ENCODE results near the gene TMEM41A. TPM values are rescaled to one million over a fixed set of nuclear protein-coding genes. Genes with fewer than 3 reads are reported as not detected.

Gene TMEM41A
- polyA plus RNA-seq, 1 donor from 2014 or later, result 12.9 TPM

DNA sequence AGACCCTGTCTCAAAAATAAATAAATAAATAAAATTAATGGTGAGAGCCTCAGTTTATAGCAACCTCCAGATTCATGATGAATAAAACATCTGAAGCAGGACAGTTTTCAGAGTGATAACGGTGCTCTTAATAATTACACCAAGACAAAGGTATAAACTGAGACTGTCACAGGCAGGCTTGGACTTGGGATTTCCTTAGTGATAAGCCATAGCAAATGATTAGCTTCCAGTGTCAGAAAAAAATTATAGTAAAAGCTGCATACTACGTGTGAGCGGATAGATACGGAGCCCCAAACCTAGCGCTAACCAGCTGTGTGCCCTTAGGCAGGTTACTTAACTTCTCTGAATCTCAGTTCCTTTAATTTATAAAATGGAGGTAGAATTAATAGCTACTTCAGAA, 32.0 kb upstream of the TMEM41A start:
- H3K36me3 ChIP-seq (ENCODE audit: insufficient read depth, low read length), result no peaks in the 10 kb centered on the region
- H4K20me1 ChIP-seq (ENCODE audit: insufficient read depth), result no peaks in the 10 kb centered on the region
- no peak overlapping the region for H2AFZ ChIP-seq (ENCODE audit: low read depth, low read length)
- TF ChIP-seq EP300 (conservative IDR thresholded peaks at IDR 0.05; ENCODE audit: poor library complexity, severe bottlenecking) (no peak), POLR2AphosphoS5 (IDR thresholded peaks at IDR 0.05) (no peak), RAD21 (conservative IDR thresholded peaks at IDR 0.05) (no peak), MXI1 (conservative IDR thresholded peaks at IDR 0.05; ENCODE audit: poor library complexity, severe bottlenecking) (no peak), SMC3 (conservative IDR thresholded peaks at IDR 0.05; ENCODE audit: poor library complexity) (no peak), TAF1 (IDR thresholded peaks at IDR 0.05; ENCODE audit: low read depth) (no peak), EZH2 (IDR thresholded peaks at IDR 0.05; ENCODE audit: borderline replicate concordance, insufficient read depth, low read length, poor library complexity, severe bottlenecking) (no peak)
- TF ChIP-seq, protein P1, sequence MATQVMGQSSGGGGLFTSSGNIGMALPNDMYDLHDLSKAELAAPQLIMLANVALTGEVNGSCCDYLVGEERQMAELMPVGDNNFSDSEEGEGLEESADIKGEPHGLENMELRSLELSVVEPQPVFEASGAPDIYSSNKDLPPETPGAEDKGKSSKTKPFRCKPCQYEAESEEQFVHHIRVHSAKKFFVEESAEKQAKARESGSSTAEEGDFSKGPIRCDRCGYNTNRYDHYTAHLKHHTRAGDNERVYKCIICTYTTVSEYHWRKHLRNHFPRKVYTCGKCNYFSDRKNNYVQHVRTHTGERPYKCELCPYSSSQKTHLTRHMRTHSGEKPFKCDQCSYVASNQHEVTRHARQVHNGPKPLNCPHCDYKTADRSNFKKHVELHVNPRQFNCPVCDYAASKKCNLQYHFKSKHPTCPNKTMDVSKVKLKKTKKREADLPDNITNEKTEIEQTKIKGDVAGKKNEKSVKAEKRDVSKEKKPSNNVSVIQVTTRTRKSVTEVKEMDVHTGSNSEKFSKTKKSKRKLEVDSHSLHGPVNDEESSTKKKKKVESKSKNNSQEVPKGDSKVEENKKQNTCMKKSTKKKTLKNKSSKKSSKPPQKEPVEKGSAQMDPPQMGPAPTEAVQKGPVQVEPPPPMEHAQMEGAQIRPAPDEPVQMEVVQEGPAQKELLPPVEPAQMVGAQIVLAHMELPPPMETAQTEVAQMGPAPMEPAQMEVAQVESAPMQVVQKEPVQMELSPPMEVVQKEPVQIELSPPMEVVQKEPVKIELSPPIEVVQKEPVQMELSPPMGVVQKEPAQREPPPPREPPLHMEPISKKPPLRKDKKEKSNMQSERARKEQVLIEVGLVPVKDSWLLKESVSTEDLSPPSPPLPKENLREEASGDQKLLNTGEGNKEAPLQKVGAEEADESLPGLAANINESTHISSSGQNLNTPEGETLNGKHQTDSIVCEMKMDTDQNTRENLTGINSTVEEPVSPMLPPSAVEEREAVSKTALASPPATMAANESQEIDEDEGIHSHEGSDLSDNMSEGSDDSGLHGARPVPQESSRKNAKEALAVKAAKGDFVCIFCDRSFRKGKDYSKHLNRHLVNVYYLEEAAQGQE (IDR thresholded peaks at IDR 0.05; ENCODE audit: borderline replicate concordance), result no peak
- TF ChIP-seq, protein P2, sequence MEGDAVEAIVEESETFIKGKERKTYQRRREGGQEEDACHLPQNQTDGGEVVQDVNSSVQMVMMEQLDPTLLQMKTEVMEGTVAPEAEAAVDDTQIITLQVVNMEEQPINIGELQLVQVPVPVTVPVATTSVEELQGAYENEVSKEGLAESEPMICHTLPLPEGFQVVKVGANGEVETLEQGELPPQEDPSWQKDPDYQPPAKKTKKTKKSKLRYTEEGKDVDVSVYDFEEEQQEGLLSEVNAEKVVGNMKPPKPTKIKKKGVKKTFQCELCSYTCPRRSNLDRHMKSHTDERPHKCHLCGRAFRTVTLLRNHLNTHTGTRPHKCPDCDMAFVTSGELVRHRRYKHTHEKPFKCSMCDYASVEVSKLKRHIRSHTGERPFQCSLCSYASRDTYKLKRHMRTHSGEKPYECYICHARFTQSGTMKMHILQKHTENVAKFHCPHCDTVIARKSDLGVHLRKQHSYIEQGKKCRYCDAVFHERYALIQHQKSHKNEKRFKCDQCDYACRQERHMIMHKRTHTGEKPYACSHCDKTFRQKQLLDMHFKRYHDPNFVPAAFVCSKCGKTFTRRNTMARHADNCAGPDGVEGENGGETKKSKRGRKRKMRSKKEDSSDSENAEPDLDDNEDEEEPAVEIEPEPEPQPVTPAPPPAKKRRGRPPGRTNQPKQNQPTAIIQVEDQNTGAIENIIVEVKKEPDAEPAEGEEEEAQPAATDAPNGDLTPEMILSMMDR (IDR thresholded peaks at IDR 0.05; ENCODE audit: poor library complexity, severe bottlenecking), result no peak
- H3K4me3 ChIP-seq (ENCODE audit: low read length), result no peak overlapping the region
- no peaks in the 10 kb centered on the region for H3K9me2 ChIP-seq (ENCODE audit: insufficient read depth, low read length)
- no peak overlapping the region for H3K27ac ChIP-seq (ENCODE audit: low read length)
- no peaks in the 10 kb centered on the region for H3K79me2 ChIP-seq (replicated peaks; ENCODE audit: insufficient read depth, low read length)
- H3K4me2 ChIP-seq (ENCODE audit: low read length), result no peak overlapping the region
- no peaks in the 10 kb centered on the region for H3K27me3 ChIP-seq (ENCODE audit: insufficient read depth, low read depth, low read length)
- no peaks in the 10 kb centered on the region for H3F3A ChIP-seq (ENCODE audit: insufficient read depth, low read length, poor library complexity, severe bottlenecking)
- H3K9ac ChIP-seq (ENCODE audit: low read length), result no peak overlapping the region
- no peaks in the 10 kb centered on the region for H3K9me3 ChIP-seq (ENCODE audit: low read length)

DNA sequence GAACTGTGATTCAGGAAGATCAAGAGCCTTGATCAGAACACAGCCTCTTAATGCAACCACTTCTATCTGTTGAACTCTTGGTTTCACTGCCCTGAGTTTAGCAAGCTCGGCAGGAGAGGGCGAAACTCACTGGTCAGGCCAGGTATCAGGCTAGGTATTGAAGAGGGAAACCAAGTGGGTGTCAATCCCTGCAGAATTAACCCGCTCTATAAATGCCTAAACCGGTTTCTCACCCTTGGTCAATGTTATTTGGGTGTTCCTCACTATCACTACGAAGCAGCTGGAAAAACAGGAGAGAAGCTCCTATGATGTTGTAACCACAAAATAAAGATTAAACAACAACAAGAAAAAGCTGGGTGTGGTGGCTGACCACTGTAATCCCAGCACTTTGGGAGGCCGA, 29.7 kb upstream of the TMEM41A start:
- TF ChIP-seq, protein P2 (IDR thresholded peaks at IDR 0.05; ENCODE audit: poor library complexity, severe bottlenecking), result no peak
- TF ChIP-seq POLR2AphosphoS5 (IDR thresholded peaks at IDR 0.05) (no peak), SMC3 (conservative IDR thresholded peaks at IDR 0.05; ENCODE audit: poor library complexity) (no peak)
- TF ChIP-seq, protein P1 (IDR thresholded peaks at IDR 0.05; ENCODE audit: borderline replicate concordance), result no peak

More for the DNA sequence above, 29.7 kb upstream of the TMEM41A start:
- no peaks in the 10 kb centered on the region for H3K9me2 ChIP-seq (ENCODE audit: insufficient read depth, low read length)
- no peaks in the 10 kb centered on the region for H3F3A ChIP-seq (ENCODE audit: insufficient read depth, low read length, poor library complexity, severe bottlenecking)
- no peaks in the 10 kb centered on the region for H3K36me3 ChIP-seq (ENCODE audit: insufficient read depth, low read length)
- H3K4me3 ChIP-seq (ENCODE audit: low read length), result no peak overlapping the region
- no peaks in the 10 kb centered on the region for H4K20me1 ChIP-seq (ENCODE audit: insufficient read depth)
- H3K4me2 ChIP-seq (ENCODE audit: low read length), result no peak overlapping the region
- no peaks in the 10 kb centered on the region for H3K79me2 ChIP-seq (replicated peaks; ENCODE audit: insufficient read depth, low read length)
- H3K27ac ChIP-seq (ENCODE audit: low read length), result no peak overlapping the region
- no peaks in the 10 kb centered on the region for H3K9me3 ChIP-seq (ENCODE audit: low read length)
- H3K27me3 ChIP-seq (ENCODE audit: insufficient read depth, low read depth, low read length), result no peaks in the 10 kb centered on the region
- no peak overlapping the region for H2AFZ ChIP-seq (ENCODE audit: low read depth, low read length)
- H3K9ac ChIP-seq (ENCODE audit: low read length), result no peak overlapping the region
